ENCODE data around the gene SZT2. TPM values are rescaled to one million over a fixed set of nuclear protein-coding genes. Genes with fewer than 3 reads are reported as not detected.

Gene SZT2
- total RNA-seq, 1 donor from 2014 or later = 11.0 TPM

DNA sequence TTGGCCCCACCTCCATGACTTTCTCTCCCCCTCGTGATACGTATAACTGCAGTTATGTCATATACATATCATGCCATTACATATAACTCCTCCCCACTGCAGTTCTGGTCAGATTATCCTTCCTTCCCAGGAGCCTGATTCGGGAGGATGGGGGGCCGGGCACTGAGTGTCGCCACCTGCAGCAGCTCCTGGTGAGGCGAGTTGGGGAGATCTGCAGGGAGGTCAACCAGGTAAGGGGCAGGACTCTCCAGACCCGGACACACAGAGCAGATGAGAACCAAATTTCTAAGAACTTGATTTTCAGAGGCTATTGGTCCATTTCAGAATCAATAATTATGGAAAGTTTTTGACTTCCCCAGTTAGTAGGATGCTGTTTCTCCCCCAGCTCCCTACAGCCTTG is 44.6 kb downstream of the SZT2 start:
- no peak overlapping the region for H3K4me3 Mint-ChIP-seq
- no peaks in the 10 kb centered on the region for H3K36me3 ChIP-seq
- H3K27ac Mint-ChIP-seq = no peak overlapping the region
- H3K9ac ChIP-seq = no peak overlapping the region
- H3K27me3 Mint-ChIP-seq (ENCODE audit: insufficient read depth, low read depth) = peaks cover 8% of the 10 kb centered on the region
- H3K27ac ChIP-seq = no peak overlapping the region
- no peak overlapping the region for H2AFZ ChIP-seq (replicated peaks)
- peaks cover 20% of the 10 kb centered on the region for H3K36me3 Mint-ChIP-seq
- no peaks in the 10 kb centered on the region for H3K9me3 Mint-ChIP-seq
- no peak overlapping the region for H3K4me2 ChIP-seq
- H3K27me3 ChIP-seq = no peaks in the 10 kb centered on the region
- H4K20me1 ChIP-seq (ENCODE audit: low read depth) = no peaks in the 10 kb centered on the region
- H3K4me1 ChIP-seq = no peaks in the 10 kb centered on the region
- TF ChIP-seq CTCF (IDR thresholded peaks at IDR 0.05) = no peak
- TF ChIP-seq EZH2phosphoT487 (IDR thresholded peaks at IDR 0.05) = no peak
- TF ChIP-seq EZH2 (IDR thresholded peaks at IDR 0.05) = no peak
- no peaks in the 10 kb centered on the region for H3K9me3 ChIP-seq (ENCODE audit: low read depth)
- H3K4me1 Mint-ChIP-seq = peaks cover 30% of the 10 kb centered on the region
- H3F3A ChIP-seq (ENCODE audit: low read depth) = no peaks in the 10 kb centered on the region
- no peak for DNase-seq (ENCODE audit: low spot score)
- H3K79me2 ChIP-seq (ENCODE audit: low read depth) = no peaks in the 10 kb centered on the region
- H3K4me3 ChIP-seq = no peak overlapping the region

- peak; percentile 46 for DNase-seq (ENCODE audit: low spot score)
- H3K36me3 Mint-ChIP-seq = peaks cover 22% of the 10 kb centered on the region
- no peaks in the 10 kb centered on the region for H3K36me3 ChIP-seq
These were observed 45.7 kb downstream of the SZT2 start for GRCh38 chr1:43435146-43436145.

DNA sequence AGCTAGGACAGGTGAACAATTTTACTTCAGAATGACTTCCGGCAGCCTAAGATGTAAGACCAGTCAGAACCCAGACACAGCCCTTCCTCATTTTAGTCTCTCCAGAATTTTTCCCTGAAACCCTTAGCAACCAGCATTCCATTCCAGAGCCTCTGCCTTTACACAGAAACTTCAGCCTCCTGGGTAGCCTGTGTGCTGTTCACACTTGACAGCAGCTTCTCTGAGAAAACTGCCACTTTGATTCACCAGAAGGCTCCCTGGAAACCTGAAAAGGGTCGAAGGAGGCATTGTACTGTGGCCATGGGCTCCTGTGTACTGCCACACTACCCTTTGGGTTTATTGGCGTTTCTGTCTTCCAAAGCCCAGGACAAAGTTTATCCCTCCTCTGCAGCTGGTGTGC is 46.7 kb downstream of the SZT2 start:
- no peak overlapping the region for H3K4me2 ChIP-seq
- H3K79me2 ChIP-seq (ENCODE audit: low read depth) = no peaks in the 10 kb centered on the region
- Mint-ChIP-seq H3K9me3 (no peaks in the 10 kb centered on the region), H3K27me3 (ENCODE audit: insufficient read depth, low read depth) (peaks cover 6% of the 10 kb centered on the region), H3K4me3 (peak overlapping the region; percentile 54), H3K36me3 (peaks cover 20% of the 10 kb centered on the region), H3K4me1 (peaks cover 30% of the 10 kb centered on the region), H3K27ac (peak overlapping the region; percentile 55)
- no peaks in the 10 kb centered on the region for H3K36me3 ChIP-seq
- no peak overlapping the region for H3K4me3 ChIP-seq
- no peak overlapping the region for H3K27ac ChIP-seq
- no peaks in the 10 kb centered on the region for H3K27me3 ChIP-seq
- DNase-seq (ENCODE audit: low spot score) = no peak
- no peaks in the 10 kb centered on the region for H3K4me1 ChIP-seq
- TF ChIP-seq EZH2phosphoT487 (IDR thresholded peaks at IDR 0.05) (no peak), CTCF (IDR thresholded peaks at IDR 0.05) (no peak)
- no peak overlapping the region for H2AFZ ChIP-seq (replicated peaks)
- no peaks in the 10 kb centered on the region for H3F3A ChIP-seq (ENCODE audit: low read depth)
- H3K9me3 ChIP-seq (ENCODE audit: low read depth) = no peaks in the 10 kb centered on the region
- H3K9ac ChIP-seq = no peak overlapping the region
- H4K20me1 ChIP-seq (ENCODE audit: low read depth) = no peaks in the 10 kb centered on the region

More at GRCh38 chr1:43435146-43436145, 45.7 kb downstream of the SZT2 start:
- Histone ChIP-seq H3K9ac (no peak overlapping the region), H3K27ac (no peak overlapping the region), H3F3A (ENCODE audit: low read depth) (no peaks in the 10 kb centered on the region), H3K4me2 (no peak overlapping the region), H3K27me3 (no peaks in the 10 kb centered on the region), H3K79me2 (ENCODE audit: low read depth) (no peaks in the 10 kb centered on the region), H3K4me1 (no peaks in the 10 kb centered on the region), H3K9me3 (ENCODE audit: low read depth) (no peaks in the 10 kb centered on the region), H3K4me3 (no peak overlapping the region), H2AFZ (replicated peaks) (no peak overlapping the region), H4K20me1 (ENCODE audit: low read depth) (no peaks in the 10 kb centered on the region)
- peak overlapping the region; percentile 55 for H3K27ac Mint-ChIP-seq
- H3K4me1 Mint-ChIP-seq = peaks cover 30% of the 10 kb centered on the region
- H3K4me3 Mint-ChIP-seq = peak overlapping the region; percentile 54
- no peaks in the 10 kb centered on the region for H3K9me3 Mint-ChIP-seq
- no peak for TF ChIP-seq CTCF (IDR thresholded peaks at IDR 0.05)
- no peak for TF ChIP-seq EZH2phosphoT487 (IDR thresholded peaks at IDR 0.05)
- no peak for TF ChIP-seq EZH2 (IDR thresholded peaks at IDR 0.05)
- peaks cover 8% of the 10 kb centered on the region for H3K27me3 Mint-ChIP-seq (ENCODE audit: insufficient read depth, low read depth)
